ENCODE data around the gene SP7.
"Not testable (repeated sequence)": the region's sequence is repeated elsewhere in the genome, so short reads cannot be mapped to it uniquely, and the experiment has no call there.

SP7 gene

DNA sequence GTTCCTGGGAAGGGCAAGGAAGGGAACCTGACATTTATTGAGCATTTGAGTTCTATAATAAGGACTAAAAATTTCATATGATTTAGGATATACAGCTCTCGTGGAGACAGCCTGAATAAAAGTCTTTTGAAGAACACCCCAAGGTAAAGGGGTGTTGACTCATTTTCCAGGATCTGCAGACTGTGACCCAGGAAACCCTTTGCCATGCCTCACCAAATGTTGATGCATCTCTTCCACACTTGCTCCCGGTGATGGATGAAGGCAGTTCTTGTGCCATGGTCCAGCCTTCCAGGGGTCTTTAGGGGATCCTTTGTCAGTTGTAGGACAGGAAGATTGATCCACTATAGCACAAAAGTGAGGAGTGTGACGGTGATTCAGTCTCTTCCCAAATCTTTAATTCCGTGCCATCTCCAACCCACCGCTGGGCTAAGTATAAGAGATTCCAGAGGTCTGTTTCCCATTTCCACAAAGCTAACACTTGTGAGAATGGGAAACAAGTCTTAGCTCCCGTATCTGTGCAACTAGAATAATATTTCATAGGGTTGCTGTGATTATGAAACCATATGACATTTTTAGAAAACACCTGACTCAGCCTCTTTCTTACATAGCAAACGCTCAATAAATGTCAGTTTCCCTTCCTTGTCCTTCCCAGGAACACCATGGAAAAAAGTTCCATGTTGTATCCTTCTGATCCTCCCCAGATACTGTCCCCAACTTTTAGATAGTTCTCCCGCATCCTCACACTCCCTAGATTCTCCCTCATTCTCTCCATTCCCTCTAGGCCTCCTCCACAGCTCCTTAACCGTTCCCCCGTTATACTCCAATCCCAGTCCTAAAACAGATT, 15.6 kb downstream of the SP7 start:
- Histone ChIP-seq H3K27me3 (ENCODE audit: insufficient read depth, low read length) (no peaks in the 10 kb centered on the region), H3K4me1 (ENCODE audit: control insufficient read depth, insufficient read depth, low read length, unreplicated experiment) (peaks cover 21% of the 10 kb centered on the region), H3K79me2 (ENCODE audit: control insufficient read depth, insufficient read depth, low read length, unreplicated experiment) (peaks cover 4% of the 10 kb centered on the region), H3K4me3 (ENCODE audit: low read depth, low read length) (peak overlapping the region; percentile 88), H2AFZ (ENCODE audit: low read length, unreplicated experiment) (peak overlapping the region; percentile 47), H3K27ac (ENCODE audit: low read depth, low read length) (peak overlapping the region; percentile 87), H3K36me3 (ENCODE audit: insufficient read depth, low read length) (no peaks in the 10 kb centered on the region)

DNA sequence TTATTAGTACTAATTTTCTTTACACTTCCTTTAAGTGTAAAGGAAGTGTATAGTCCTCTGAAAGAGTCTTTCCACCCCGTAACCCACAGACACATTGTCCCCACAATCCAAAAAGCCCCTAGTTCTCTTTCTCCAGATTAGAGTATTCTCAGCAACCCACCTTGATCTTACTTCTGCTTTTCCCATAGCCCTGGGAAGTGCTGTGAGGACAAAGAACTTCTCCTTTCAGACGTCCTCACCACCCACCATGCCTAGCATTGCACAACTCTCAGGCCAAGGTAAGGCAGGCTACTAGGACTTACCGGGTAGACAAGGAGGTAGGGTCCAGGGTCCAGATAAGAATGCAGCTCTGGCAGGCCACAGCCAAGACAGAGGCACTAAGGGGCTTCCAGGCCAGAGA, 22.2 kb downstream of the SP7 start:
- Histone ChIP-seq H2AFZ (ENCODE audit: low read length, unreplicated experiment) (no peak overlapping the region), H3K79me2 (ENCODE audit: control insufficient read depth, insufficient read depth, low read length, unreplicated experiment) (no peaks in the 10 kb centered on the region), H3K27ac (ENCODE audit: low read depth, low read length) (no peak overlapping the region)

DNA sequence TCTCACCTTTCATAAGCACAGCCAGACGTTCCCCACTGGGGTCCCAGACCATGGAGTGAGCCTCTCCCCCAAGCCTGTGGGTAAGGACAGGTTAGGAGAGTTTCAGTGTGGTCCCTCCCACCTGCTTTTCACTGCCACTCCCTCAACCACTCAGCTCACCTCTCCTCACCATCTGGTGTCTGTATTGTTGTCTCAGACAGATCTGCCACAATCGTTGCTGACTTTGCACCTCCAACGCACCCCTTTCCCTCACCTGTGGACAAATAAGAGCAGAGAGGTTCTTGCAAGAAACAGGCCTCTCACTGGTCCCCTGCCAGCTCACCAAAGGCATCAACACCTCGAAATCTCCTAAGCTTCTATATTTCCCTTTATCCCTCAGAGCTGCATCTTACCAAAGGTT, 27.9 kb downstream of the SP7 start:
- Histone ChIP-seq H3K36me3 (ENCODE audit: insufficient read depth, low read length) (peaks cover 7% of the 10 kb centered on the region; the same call in 1 of the 2 replicates), H3K27me3 (ENCODE audit: insufficient read depth, low read length) (no peaks in the 10 kb centered on the region), H3K79me2 (ENCODE audit: control insufficient read depth, insufficient read depth, low read length, unreplicated experiment) (peaks cover 7% of the 10 kb centered on the region), H3K4me3 (ENCODE audit: low read depth, low read length) (no peak overlapping the region), H3K27ac (ENCODE audit: low read depth, low read length) (no peak overlapping the region), H2AFZ (ENCODE audit: low read length, unreplicated experiment) (no peak overlapping the region), H3K4me1 (ENCODE audit: control insufficient read depth, insufficient read depth, low read length, unreplicated experiment) (no peaks in the 10 kb centered on the region)

More for the DNA sequence above, 22.2 kb downstream of the SP7 start:
- Histone ChIP-seq H3K4me1 (ENCODE audit: control insufficient read depth, insufficient read depth, low read length, unreplicated experiment) (no peaks in the 10 kb centered on the region), H3K27me3 (ENCODE audit: insufficient read depth, low read length) (no peaks in the 10 kb centered on the region), H3K36me3 (ENCODE audit: insufficient read depth, low read length) (peaks cover 5% of the 10 kb centered on the region; the same call in 1 of the 2 replicates), H3K4me3 (ENCODE audit: low read depth, low read length) (no peak overlapping the region)

GRCh38 chr12:53306826-53307225, 29.3 kb downstream of the SP7 start:
- peaks cover 9% of the 10 kb centered on the region for H3K4me1 ChIP-seq (ENCODE audit: control insufficient read depth, insufficient read depth, low read length, unreplicated experiment)
- H3K4me3 ChIP-seq (ENCODE audit: low read depth, low read length): no peak overlapping the region
- peaks cover 13% of the 10 kb centered on the region for H3K36me3 ChIP-seq (ENCODE audit: insufficient read depth, low read length)

DNA sequence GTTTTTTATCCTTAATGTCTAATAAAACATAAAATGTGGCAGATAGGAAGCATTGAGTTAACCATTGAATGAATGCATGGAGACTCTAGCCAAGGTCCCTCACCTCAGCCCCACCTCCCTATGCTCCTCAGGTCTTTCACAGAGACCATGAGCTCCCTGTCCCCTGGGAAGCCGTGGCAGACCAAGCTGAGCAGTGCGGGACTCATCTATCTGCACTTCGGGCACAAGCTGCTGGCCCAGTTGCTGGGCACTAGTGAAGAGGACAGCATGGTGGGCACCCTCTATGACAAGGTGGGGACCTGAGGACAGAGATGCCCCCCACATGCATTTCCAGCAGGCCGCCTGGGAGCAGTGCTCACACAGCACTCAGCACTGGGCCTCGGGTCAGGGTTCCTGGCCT, 33.3 kb downstream of the SP7 start:
- peaks cover 40% of the 10 kb centered on the region for H3K79me2 ChIP-seq (ENCODE audit: control insufficient read depth, insufficient read depth, low read length, unreplicated experiment)
- no peak overlapping the region for H3K27ac ChIP-seq (ENCODE audit: low read depth, low read length)
- H3K27me3 ChIP-seq (ENCODE audit: insufficient read depth, low read length): no peaks in the 10 kb centered on the region
- no peak overlapping the region for H3K4me3 ChIP-seq (ENCODE audit: low read depth, low read length)
- peaks cover 10% of the 10 kb centered on the region for H3K36me3 ChIP-seq (ENCODE audit: insufficient read depth, low read length)
- H3K4me1 ChIP-seq (ENCODE audit: control insufficient read depth, insufficient read depth, low read length, unreplicated experiment): peaks cover 35% of the 10 kb centered on the region
- no peak overlapping the region for H2AFZ ChIP-seq (ENCODE audit: low read length, unreplicated experiment)

More at GRCh38 chr12:53306826-53307225, 29.3 kb downstream of the SP7 start:
- Histone ChIP-seq H3K79me2 (ENCODE audit: control insufficient read depth, insufficient read depth, low read length, unreplicated experiment) (peaks cover 21% of the 10 kb centered on the region), H3K27ac (ENCODE audit: low read depth, low read length) (no peak overlapping the region), H2AFZ (ENCODE audit: low read length, unreplicated experiment) (no peak overlapping the region), H3K27me3 (ENCODE audit: insufficient read depth, low read length) (no peaks in the 10 kb centered on the region)

DNA sequence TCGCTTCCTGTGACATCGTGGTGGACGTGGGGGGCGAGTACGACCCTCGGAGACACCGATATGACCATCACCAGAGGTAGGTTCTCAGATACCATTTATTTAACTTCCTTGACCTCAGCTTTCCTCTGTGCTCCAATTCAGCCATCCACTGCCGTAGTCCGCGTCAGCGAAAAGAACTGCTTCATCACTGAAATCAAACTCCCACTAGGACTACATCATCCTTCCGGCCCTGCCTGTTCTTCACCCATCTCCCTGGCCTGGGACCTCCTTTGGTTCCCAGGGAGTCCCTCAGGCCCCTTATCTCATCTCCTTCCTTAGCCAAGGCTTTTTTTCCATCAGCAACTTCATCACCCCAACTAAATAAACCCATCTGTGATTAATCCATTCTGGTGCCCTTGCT, 36.0 kb downstream of the SP7 start:
- Histone ChIP-seq H3K36me3 (ENCODE audit: insufficient read depth, low read length) (peaks cover 6% of the 10 kb centered on the region), H3K4me3 (ENCODE audit: low read depth, low read length) (peak overlapping the region; percentile 91), H3K27ac (ENCODE audit: low read depth, low read length) (peak overlapping the region; percentile 100), H3K27me3 (ENCODE audit: insufficient read depth, low read length) (no peaks in the 10 kb centered on the region), H2AFZ (ENCODE audit: low read length, unreplicated experiment) (no peak overlapping the region), H3K4me1 (ENCODE audit: control insufficient read depth, insufficient read depth, low read length, unreplicated experiment) (peaks cover 53% of the 10 kb centered on the region), H3K79me2 (ENCODE audit: control insufficient read depth, insufficient read depth, low read length, unreplicated experiment) (peaks cover 59% of the 10 kb centered on the region)

GRCh38 chr12:53299454-53300180, 36.5 kb downstream of the SP7 start, which contains the start of gene MYG1:
MYG1 (plus strand) TSS chr12:53299695; CDS start chr12:53299738, 43 bp downstream.
- no peak within 1 kb of the TSS for H2AFZ ChIP-seq (ENCODE audit: low read length, unreplicated experiment)
- peak within 1 kb of the TSS; percentile 91 for H3K4me3 ChIP-seq (ENCODE audit: low read depth, low read length)
- peak within 1 kb of the TSS; percentile 100 for H3K27ac ChIP-seq (ENCODE audit: low read depth, low read length)
- no peaks in the 10 kb centered on the region for H3K27me3 ChIP-seq (ENCODE audit: insufficient read depth, low read length)
- H3K36me3 ChIP-seq (ENCODE audit: insufficient read depth, low read length): peaks cover 6% of the 10 kb centered on the region
- H3K4me1 ChIP-seq (ENCODE audit: control insufficient read depth, insufficient read depth, low read length, unreplicated experiment): peaks cover 59% of the 10 kb centered on the region
- peaks cover 58% of the 10 kb centered on the region for H3K79me2 ChIP-seq (ENCODE audit: control insufficient read depth, insufficient read depth, low read length, unreplicated experiment)

DNA sequence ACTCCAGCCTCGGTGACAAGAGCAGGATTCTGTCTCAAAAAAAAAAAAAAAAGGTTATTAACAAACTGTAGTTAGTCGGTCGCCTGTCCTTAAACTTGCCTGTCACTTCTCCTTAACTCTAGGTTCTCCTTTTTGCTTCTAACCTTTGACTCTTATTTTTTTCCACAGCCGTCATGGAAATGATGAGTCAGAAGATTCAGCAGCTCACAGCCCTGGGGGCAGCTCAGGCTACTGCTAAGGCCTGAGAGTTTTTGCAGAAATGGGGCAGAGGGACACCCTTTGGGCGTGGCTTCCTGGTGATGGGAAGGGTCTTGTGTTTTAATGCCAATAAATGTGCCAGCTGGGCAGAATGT, 37.1 kb downstream of the SP7 start:
- Histone ChIP-seq H3K79me2 (ENCODE audit: control insufficient read depth, insufficient read depth, low read length, unreplicated experiment) (peaks cover 58% of the 10 kb centered on the region), H3K36me3 (ENCODE audit: insufficient read depth, low read length) (peaks cover 6% of the 10 kb centered on the region), H3K27ac (ENCODE audit: low read depth, low read length) (peak overlapping the region; percentile 100), H3K27me3 (ENCODE audit: insufficient read depth, low read length) (no peaks in the 10 kb centered on the region), H2AFZ (ENCODE audit: low read length, unreplicated experiment) (no peak overlapping the region), H3K4me1 (ENCODE audit: control insufficient read depth, insufficient read depth, low read length, unreplicated experiment) (peaks cover 59% of the 10 kb centered on the region), H3K4me3 (ENCODE audit: low read depth, low read length) (peak overlapping the region; percentile 91)

DNA sequence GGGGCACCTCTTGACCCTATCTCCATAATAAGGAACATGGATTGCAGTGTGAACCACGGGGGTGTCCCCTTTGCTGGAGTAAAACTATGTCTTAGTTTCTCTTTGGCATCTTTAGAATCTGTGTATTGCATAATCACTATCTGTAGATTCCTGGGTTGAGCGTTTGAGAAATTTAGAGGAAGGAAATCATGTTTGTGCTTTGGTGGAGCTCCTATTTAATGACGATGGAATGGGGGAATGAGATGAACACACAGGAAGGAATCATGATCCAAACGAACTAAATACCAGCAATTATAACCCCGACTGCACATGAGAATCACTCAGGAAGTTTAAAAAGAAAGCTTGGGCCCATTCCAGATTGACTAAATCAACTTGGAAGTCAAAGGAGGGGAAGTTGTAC, 38.0 kb downstream of the SP7 start:
- Histone ChIP-seq H3K36me3 (ENCODE audit: insufficient read depth, low read length) (peaks cover 6% of the 10 kb centered on the region), H3K27ac (ENCODE audit: low read depth, low read length) (peak overlapping the region; percentile 100), H2AFZ (ENCODE audit: low read length, unreplicated experiment) (no peak overlapping the region), H3K4me1 (ENCODE audit: control insufficient read depth, insufficient read depth, low read length, unreplicated experiment) (peaks cover 59% of the 10 kb centered on the region), H3K27me3 (ENCODE audit: insufficient read depth, low read length) (no peaks in the 10 kb centered on the region), H3K4me3 (ENCODE audit: low read depth, low read length) (peak overlapping the region; percentile 91), H3K79me2 (ENCODE audit: control insufficient read depth, insufficient read depth, low read length, unreplicated experiment) (peaks cover 52% of the 10 kb centered on the region)

GRCh38 chr12:53297106-53297505, 39.0 kb downstream of the SP7 start:
- H3K27ac ChIP-seq (ENCODE audit: low read depth, low read length): peak overlapping the region; percentile 100
- H2AFZ ChIP-seq (ENCODE audit: low read length, unreplicated experiment); H3K36me3 ChIP-seq (ENCODE audit: insufficient read depth, low read length); H3K27me3 ChIP-seq (ENCODE audit: insufficient read depth, low read length): not testable (repeated sequence)
- H3K79me2 ChIP-seq (ENCODE audit: control insufficient read depth, insufficient read depth, low read length, unreplicated experiment): peaks cover 42% of the 10 kb centered on the region
- peaks cover 50% of the 10 kb centered on the region for H3K4me1 ChIP-seq (ENCODE audit: control insufficient read depth, insufficient read depth, low read length, unreplicated experiment)
- peak overlapping the region; percentile 95 for H3K4me3 ChIP-seq (ENCODE audit: low read depth, low read length)

Data from ACC112 (cell line).